A549 (cell line): ENCODE results near the gene LMTK3.

Experiments
- CBX8 ChIP-seq: fragments of 200-600 bp; sonication (generic); IDR thresholded peaks from 2 replicates; pipeline ENCODE4 v1.6.1; 2016
- CEBPB ChIP-seq, 2 experiments: fragments of >200 bp in 1 of 2; sonication (Bioruptor Twin) in 1 of 2; formaldehyde crosslinking in 1 of 2; IDR thresholded peaks; 2 replicates each; pipeline ENCODE4 v1.6.1; 2012 to 2016
- HOXA7 ChIP-seq: fragments of 250-450 bp; sonication (Bioruptor Pico); IDR thresholded peaks from 2 replicates; pipeline ENCODE4 v1.5.0; 2020; ENCODE audit warnings: mild to moderate bottlenecking, moderate library complexity
- POLR2A ChIP-seq: IDR thresholded peaks from 2 replicates; pipeline ENCODE4 v1.6.1; 2012; ENCODE audit warnings: mild to moderate bottlenecking, low read length
- RAD21 ChIP-seq, 2 experiments: fragments of >200 bp in 1 of 2; sonication (Bioruptor Twin) in 1 of 2; formaldehyde crosslinking in 1 of 2; IDR thresholded peaks in 1 of 2; conservative IDR thresholded peaks in 1 of 2; 2 replicates in 1 of 2; 3 replicates in 1 of 2; pipeline ENCODE4 v1.6.1; 2012 to 2018; ENCODE audit warnings: inconsistent platforms in 1 of 2
- TF ChIP-seq, protein P1 (sequence below): fragments of >200 bp; sonication (Bioruptor Twin); formaldehyde crosslinking; IDR thresholded peaks from 3 replicates; pipeline ENCODE4 v1.5.1; 2016

DNA sequence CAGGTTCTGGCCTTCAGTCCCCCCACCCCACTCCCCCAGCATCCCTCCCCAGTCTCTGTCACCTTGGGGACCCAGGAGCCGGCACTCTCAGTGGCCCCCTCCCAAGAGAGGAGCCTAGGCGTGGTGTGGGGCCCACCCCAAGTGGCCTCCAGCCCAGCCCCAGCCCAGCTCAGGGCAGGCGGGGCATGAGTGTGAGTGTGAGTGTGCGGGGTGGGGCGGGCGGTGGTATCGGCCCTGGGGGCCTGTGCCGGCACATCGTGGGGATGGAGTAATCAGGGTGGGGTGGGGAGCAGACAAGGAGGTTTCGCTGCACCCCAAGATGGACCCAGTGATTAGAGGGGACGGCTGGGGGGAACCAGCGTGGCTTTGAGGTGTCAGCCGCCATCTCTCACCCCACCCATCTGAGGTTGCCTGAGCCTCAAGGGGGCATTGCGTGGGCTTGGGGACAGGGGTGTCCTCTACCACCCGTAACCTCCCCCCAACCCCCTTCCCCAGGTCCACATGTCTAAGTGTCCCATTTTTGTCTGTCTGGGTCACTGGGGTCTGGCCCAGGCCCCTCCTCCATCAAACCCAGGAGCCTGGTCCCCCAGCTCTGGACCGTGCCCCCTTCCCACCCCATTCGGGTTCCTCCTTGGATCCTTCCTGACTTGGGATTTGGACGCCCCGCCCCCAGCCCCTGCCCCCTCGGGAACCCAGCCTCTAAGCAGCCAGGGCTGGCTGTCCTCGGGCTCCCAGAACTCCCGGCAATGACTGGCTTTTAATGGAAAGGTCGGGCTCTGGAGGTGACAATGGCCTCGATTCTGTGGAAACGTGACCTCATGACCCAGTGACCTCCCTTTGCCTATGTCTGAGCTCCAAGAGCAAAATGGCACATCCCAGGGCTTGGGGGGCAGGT, 33.5 kb upstream of the LMTK3 start:
- no peak for TF ChIP-seq CBX8
- TF ChIP-seq POLR2A, result no peak
- TF ChIP-seq, protein P1, sequence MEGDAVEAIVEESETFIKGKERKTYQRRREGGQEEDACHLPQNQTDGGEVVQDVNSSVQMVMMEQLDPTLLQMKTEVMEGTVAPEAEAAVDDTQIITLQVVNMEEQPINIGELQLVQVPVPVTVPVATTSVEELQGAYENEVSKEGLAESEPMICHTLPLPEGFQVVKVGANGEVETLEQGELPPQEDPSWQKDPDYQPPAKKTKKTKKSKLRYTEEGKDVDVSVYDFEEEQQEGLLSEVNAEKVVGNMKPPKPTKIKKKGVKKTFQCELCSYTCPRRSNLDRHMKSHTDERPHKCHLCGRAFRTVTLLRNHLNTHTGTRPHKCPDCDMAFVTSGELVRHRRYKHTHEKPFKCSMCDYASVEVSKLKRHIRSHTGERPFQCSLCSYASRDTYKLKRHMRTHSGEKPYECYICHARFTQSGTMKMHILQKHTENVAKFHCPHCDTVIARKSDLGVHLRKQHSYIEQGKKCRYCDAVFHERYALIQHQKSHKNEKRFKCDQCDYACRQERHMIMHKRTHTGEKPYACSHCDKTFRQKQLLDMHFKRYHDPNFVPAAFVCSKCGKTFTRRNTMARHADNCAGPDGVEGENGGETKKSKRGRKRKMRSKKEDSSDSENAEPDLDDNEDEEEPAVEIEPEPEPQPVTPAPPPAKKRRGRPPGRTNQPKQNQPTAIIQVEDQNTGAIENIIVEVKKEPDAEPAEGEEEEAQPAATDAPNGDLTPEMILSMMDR, result no peak
- no peak for TF ChIP-seq RAD21 (conservative IDR thresholded peaks at IDR 0.05 in 1 of 2, IDR thresholded peaks at IDR 0.05 in 1 of 2)
- TF ChIP-seq HOXA7 (CRISPR knock-in tag), result no peak
- TF ChIP-seq CEBPB (IDR thresholded peaks at IDR 0.05), result no peak
